ENCODE measurements around the gene NCOA5.

Gene NCOA5

GRCh38 chr20:46014517-46015396 lies 75.0 kb downstream of the NCOA5 start:
- no peak for DNase-seq (ENCODE audit: low spot score)

- peak; percentile 88 for DNase-seq (ENCODE audit: low spot score)
Observed at GRCh38 chr20:46013829-46014516, 75.8 kb downstream of the NCOA5 start.

- peak; percentile 36 for DNase-seq (ENCODE audit: low spot score)
Observed at GRCh38 chr20:46013322-46013828, 76.4 kb downstream of the NCOA5 start.

- no peak for DNase-seq (ENCODE audit: low spot score)
Observed at GRCh38 chr20:46012921-46013320, 76.8 kb downstream of the NCOA5 start.

GRCh38 chr20:46011631-46012482 lies 77.9 kb downstream of the NCOA5 start:
- DNase-seq (ENCODE audit: low spot score), result peak; percentile 83

Measured in iPS-NIHi11 (cell line).